Measurements from ENCODE around the gene NHSL1.

GRCh38 chr6:138383776-138384175 lies 115.5 kb downstream of the NHSL1 start:
- TF ChIP-seq CTCF (IDR thresholded peaks at IDR 0.05) (no peak), POLR2A (IDR thresholded peaks at IDR 0.05) (no peak), POLR2AphosphoS5 (IDR thresholded peaks at IDR 0.05) (no peak)

Data from sigmoid colon (tissue), 4 donors.